Subcutaneous abdominal adipose tissue (tissue), 5 donors: ENCODE results near the gene SUCLG2.

ENCODE experiments used
- H3K27ac ChIP-seq: one replicate; pipeline ENCODE4 v1.7.0; 2013; ENCODE audit warnings: low read depth, mild to moderate bottlenecking, inconsistent platforms, low read length, moderate library complexity
- H3K27me3 ChIP-seq, 5 donors: one replicate each; pipeline ENCODE4 v1.7.0; 2013; ENCODE audit warnings: low read length in 5 of 5, inconsistent platforms in 1 of 5; ENCODE audit not compliant: control insufficient read depth in 5 of 5, insufficient read depth in 4 of 5
- H3K36me3 ChIP-seq, 5 donors: one replicate each; pipeline ENCODE4 v1.7.0; 2013; ENCODE audit warnings: low read length in 5 of 5; ENCODE audit not compliant: control insufficient read depth in 5 of 5, insufficient read depth in 5 of 5
- H3K4me1 ChIP-seq, 5 donors: one replicate each; pipeline ENCODE4 v1.7.0; 2013; ENCODE audit warnings: low read length in 5 of 5, mild to moderate bottlenecking in 3 of 5, moderate library complexity in 1 of 5; ENCODE audit not compliant: control insufficient read depth in 5 of 5, insufficient read depth in 5 of 5
- H3K4me3 ChIP-seq, 5 donors: one replicate each; pipeline ENCODE4 v1.7.0; 2013; ENCODE audit warnings: low read length in 5 of 5, low read depth in 1 of 5
- H3K9ac ChIP-seq, 5 donors: one replicate each; pipeline ENCODE4 v1.7.0; 2013; ENCODE audit warnings: low read length in 5 of 5, mild to moderate bottlenecking in 4 of 5, moderate library complexity in 3 of 5
- H3K9me3 ChIP-seq, 5 donors: one replicate each; pipeline ENCODE4 v1.7.0; 2013; ENCODE audit warnings: low read length in 5 of 5; ENCODE audit not compliant: control insufficient read depth in 5 of 5
- donor health status: healthy.
- donor health status: healthy.
- donor health status: healthy.
- donor health status: healthy.
- donor health status: healthy.

Gene SUCLG2

DNA sequence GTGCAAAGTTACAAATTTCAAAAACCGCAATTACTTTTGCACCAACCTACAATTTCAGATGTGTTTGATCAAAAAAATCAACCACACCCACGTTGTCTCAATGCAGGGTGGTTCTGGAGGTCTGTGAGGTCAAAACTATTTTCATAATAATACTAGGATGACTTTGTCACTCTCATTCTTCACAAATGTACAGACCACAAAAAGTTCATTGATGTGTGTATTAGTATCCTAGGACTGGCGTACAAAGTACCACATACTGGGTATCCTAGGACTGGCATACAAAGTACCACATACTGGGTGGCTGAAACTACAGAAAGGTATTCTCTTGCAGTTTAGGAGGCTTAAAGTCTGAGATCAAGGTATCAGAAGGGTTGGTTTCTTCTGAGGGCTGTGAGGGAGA, 13.0 kb downstream of the SUCLG2 start:
- no peaks in the 10 kb centered on the region for H3K9me3 ChIP-seq
- H3K36me3 ChIP-seq: peaks cover 0 to 8% (median 0%) of the 10 kb centered on the region in 5 donors
- H3K27me3 ChIP-seq: no peaks in the 10 kb centered on the region
- no peak overlapping the region for H3K4me3 ChIP-seq
- no peak overlapping the region for H3K9ac ChIP-seq
- no peak overlapping the region for H3K27ac ChIP-seq
- peaks cover 0 to 3% (median 0%) of the 10 kb centered on the region in 5 donors for H3K4me1 ChIP-seq

- Histone ChIP-seq H3K4me3 (no peak overlapping the region), H3K9me3 (no peaks in the 10 kb centered on the region), H3K27ac (no peak overlapping the region), H3K36me3 (peaks cover 0 to 8% (median 0%) of the 10 kb centered on the region in 5 donors), H3K4me1 (peaks cover 0 to 3% (median 0%) of the 10 kb centered on the region in 5 donors), H3K27me3 (no peaks in the 10 kb centered on the region), H3K9ac (no peak overlapping the region)
Observed at GRCh38 chr3:67640023-67640660, 14.3 kb downstream of the SUCLG2 start.

DNA sequence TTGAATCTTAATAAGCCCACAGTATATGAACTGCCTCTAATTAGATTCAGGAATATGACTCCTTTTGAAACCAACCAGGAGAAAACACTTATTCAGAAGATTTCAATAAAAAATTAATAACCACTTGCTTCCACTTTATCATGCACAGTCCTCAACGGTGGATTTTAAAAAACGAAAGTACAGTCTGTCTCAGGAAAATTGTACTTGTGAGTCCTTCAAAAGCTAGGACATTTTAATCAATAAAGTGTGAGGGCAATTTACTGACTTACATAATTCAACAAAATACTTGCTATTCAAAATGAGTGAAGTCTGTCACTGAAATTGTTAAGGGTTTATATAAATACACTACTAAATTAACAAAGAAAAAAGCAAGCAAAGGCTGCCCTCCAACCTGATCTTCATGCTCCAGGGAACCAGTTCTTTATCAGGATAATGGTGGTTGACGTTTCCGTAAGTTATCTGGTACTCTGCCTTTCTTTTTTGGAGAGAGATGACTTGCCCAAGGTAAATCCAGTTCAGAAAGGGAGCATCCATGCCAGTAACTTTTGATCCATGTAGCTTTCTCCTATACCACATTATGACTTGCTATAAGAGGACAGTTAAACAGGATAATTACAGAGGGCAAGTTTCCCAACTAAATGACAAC, 17.0 kb downstream of the SUCLG2 start:
- H3K36me3 ChIP-seq: peaks cover 0 to 5% (median 2%) of the 10 kb centered on the region in 5 donors

GRCh38 chr3:67635806-67636205, 18.6 kb downstream of the SUCLG2 start:
- no peak overlapping the region for H3K27ac ChIP-seq
- peaks cover 0 to 4% (median 2%) of the 10 kb centered on the region in 5 donors for H3K36me3 ChIP-seq
- no peaks in the 10 kb centered on the region for H3K27me3 ChIP-seq
- no peak overlapping the region for H3K4me3 ChIP-seq
- H3K4me1 ChIP-seq: peaks cover 0 to 3% (median 0%) of the 10 kb centered on the region in 5 donors
- no peaks in the 10 kb centered on the region for H3K9me3 ChIP-seq
- no peak overlapping the region for H3K9ac ChIP-seq

More for the DNA sequence above, 17.0 kb downstream of the SUCLG2 start:
- no peak overlapping the region for H3K9ac ChIP-seq
- no peak overlapping the region for H3K4me3 ChIP-seq
- peaks cover 0 to 3% (median 0%) of the 10 kb centered on the region in 5 donors for H3K4me1 ChIP-seq
- no peaks in the 10 kb centered on the region for H3K27me3 ChIP-seq
- no peaks in the 10 kb centered on the region for H3K9me3 ChIP-seq
- no peak overlapping the region for H3K27ac ChIP-seq

GRCh38 chr3:67635257-67635656, 19.2 kb downstream of the SUCLG2 start:
- Histone ChIP-seq H3K4me3 (no peak overlapping the region), H3K4me1 (peaks cover 0 to 3% (median 0%) of the 10 kb centered on the region in 5 donors), H3K9me3 (no peaks in the 10 kb centered on the region), H3K27ac (no peak overlapping the region), H3K36me3 (peaks cover 0 to 4% (median 2%) of the 10 kb centered on the region in 5 donors), H3K27me3 (no peaks in the 10 kb centered on the region), H3K9ac (no peak overlapping the region)

GRCh38 chr3:67630666-67631362, 23.6 kb downstream of the SUCLG2 start:
- H3K36me3 ChIP-seq: peaks cover 0 to 7% (median 0%) of the 10 kb centered on the region in 5 donors

GRCh38 chr3:67624687-67625086, 29.7 kb downstream of the SUCLG2 start:
- H3K27me3 ChIP-seq: no peaks in the 10 kb centered on the region
- peaks cover 0 to 9% (median 5%) of the 10 kb centered on the region in 5 donors for H3K36me3 ChIP-seq
- H3K9me3 ChIP-seq: no peaks in the 10 kb centered on the region
- no peak overlapping the region for H3K4me3 ChIP-seq
- no peaks in the 10 kb centered on the region for H3K4me1 ChIP-seq
- no peak overlapping the region for H3K27ac ChIP-seq
- no peak overlapping the region for H3K9ac ChIP-seq

More at GRCh38 chr3:67630666-67631362, 23.6 kb downstream of the SUCLG2 start:
- H3K4me3 ChIP-seq: no peak overlapping the region
- H3K9ac ChIP-seq: no peak overlapping the region
- no peaks in the 10 kb centered on the region for H3K9me3 ChIP-seq
- H3K27ac ChIP-seq: no peak overlapping the region
- H3K27me3 ChIP-seq: no peaks in the 10 kb centered on the region
- H3K4me1 ChIP-seq: no peaks in the 10 kb centered on the region

GRCh38 chr3:67624078-67624477, 30.3 kb downstream of the SUCLG2 start:
- no peaks in the 10 kb centered on the region for H3K4me1 ChIP-seq
- H3K4me3 ChIP-seq: no peak overlapping the region
- no peaks in the 10 kb centered on the region for H3K27me3 ChIP-seq
- no peaks in the 10 kb centered on the region for H3K9me3 ChIP-seq
- H3K9ac ChIP-seq: no peak overlapping the region
- H3K27ac ChIP-seq: no peak overlapping the region
- H3K36me3 ChIP-seq: peaks cover 3 to 11% (median 8%) of the 10 kb centered on the region in 5 donors

DNA sequence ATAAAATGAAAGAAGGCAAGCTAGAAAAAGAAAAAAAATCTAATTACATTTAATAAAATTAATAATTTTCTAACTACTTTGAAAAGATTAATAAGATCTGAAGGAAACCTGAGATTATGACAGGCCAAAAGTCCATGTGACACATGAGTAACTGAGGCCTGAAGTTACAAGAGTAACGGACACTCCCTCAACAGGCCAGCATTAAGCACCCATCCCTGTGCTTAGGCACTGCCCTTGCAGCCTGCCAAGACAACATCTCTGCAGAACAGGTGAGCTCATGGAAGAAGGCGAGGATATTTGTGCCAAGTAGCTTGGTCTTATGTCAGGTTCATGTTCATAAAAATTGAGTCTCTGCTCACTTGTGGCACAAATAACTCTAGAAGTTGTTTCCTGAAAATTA, 31.8 kb downstream of the SUCLG2 start:
- no peaks in the 10 kb centered on the region for H3K27me3 ChIP-seq
- no peaks in the 10 kb centered on the region for H3K9me3 ChIP-seq
- H3K4me1 ChIP-seq: no peaks in the 10 kb centered on the region
- no peak overlapping the region for H3K9ac ChIP-seq
- no peak overlapping the region for H3K27ac ChIP-seq
- peaks cover 0 to 11% (median 8%) of the 10 kb centered on the region in 5 donors for H3K36me3 ChIP-seq
- no peak overlapping the region for H3K4me3 ChIP-seq

GRCh38 chr3:67620869-67621268, 33.5 kb downstream of the SUCLG2 start:
- H3K9ac ChIP-seq: no peak overlapping the region
- H3K36me3 ChIP-seq: peaks cover 6 to 14% (median 13%) of the 10 kb centered on the region in 5 donors
- no peaks in the 10 kb centered on the region for H3K4me1 ChIP-seq
- H3K27ac ChIP-seq: no peak overlapping the region
- H3K4me3 ChIP-seq: no peak overlapping the region
- no peaks in the 10 kb centered on the region for H3K27me3 ChIP-seq
- H3K9me3 ChIP-seq: no peaks in the 10 kb centered on the region
